Kidney glomerular epithelial cell (primary cell): ENCODE measurements around the gene TCF15.

Experiments used
- DNase-seq: peaks from one replicate; lab custom pipeline; 2025; lab: John Stamatoyannopoulos, UW

Gene TCF15

DNA sequence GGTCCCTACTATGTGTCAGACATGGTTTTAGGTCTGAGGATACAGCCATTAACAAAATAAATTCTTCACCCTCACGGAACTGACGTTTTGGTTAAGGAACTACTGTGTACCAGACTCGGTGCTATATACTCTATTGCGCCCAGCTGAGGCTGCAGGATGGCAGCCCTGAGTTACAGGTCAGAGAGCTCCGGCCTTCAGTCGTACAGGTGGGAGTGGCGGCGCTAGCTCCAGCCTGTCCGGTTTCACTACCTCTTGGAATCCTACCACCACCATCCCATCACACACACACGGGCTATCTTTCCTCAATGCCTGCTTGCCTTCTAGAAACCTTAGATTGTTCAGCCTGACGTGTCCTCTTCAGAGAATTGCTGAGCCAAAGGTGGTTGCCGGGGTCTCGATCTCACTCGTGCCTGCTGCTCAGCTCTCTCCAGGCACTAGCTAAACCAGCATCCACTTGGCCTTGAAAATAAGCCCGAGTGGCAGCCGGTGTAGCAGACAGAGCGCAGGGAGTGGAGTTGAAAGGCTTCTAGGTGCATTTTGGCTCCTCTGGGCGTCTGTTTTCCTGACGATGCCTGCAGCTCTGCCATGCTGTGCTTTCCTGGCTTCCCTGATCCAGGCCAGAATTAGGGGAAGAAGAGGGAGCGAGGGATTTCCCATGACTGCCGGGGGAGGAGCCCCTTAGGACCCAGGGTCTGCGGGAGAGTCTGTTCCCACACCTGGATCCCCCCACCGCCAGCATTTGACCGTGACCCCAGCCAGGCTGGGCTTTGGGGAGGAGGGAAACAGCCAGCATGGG is 1.1 kb upstream of the TCF15 start:
- no peak for DNase-seq

DNA sequence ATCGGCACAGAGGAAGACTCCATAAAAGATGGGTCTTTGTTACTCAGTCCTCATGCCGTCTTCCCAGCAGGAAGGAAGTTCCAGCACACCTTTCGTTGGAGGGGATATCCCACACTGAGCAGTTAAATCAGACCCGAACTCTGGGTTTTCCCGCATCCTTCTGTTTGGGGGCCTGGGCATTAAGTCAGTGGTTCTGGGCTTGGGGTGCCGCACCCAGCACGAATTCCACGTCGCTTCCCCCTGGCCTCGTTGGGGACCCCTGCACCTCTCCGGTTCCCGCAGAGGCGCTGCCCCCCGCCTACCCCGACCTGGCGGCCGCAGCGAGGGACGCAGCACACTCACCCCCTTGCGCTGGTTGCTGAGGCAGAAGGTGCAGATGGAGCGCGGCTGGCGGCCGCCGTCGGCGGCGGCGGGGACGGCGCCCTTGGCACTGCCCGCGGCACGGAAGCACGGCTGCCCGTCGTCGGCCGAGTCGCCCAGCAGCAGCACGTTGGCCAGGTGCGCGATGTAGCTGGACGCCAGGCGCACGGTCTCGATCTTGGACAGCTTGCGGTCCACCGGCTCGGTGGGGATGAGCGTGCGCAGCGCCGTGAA is 641 bp downstream of the TCF15 start:
- DNase-seq: no peak

DNA sequence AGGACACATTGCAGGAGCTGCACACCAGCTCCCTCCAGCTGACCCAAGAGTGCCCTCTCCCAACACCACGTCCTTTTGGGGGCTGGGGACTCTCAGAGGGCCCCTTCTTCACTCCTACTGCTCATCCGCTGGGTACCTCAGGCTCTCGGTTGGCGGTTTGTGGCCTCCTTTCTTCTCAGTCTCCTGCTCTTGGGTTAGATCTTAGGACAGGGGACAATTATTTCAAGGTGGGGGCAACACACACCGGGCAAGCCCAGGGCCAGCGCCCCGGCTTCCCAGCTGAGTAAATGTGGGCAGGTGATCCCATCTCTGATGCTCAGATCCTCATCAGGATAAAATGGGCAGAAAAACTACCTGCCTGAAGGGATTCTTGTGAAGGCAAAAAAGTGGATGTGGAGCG is 1.1 kb downstream of the TCF15 start:
- DNase-seq: no peak

DNA sequence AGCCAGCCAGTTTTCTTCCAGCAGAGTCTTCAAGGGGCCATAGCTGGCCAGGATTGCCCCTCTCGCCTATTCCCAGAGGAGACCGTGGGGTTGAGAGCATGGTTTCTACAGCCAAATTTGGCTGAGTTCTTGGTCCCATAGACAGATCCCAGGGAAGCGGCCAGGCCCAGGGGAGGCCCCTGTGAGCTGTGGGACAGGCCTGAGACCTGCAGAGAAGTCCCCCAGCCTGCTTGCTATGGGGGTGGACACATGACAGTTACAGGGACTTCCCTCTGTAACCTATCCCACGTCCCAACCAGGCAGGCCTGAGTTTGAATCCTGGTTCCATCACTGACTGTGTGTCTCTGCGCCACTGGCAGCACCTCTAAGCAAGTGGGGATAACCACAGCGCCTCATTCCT is 2.6 kb downstream of the TCF15 start:
- no peak for DNase-seq

DNA sequence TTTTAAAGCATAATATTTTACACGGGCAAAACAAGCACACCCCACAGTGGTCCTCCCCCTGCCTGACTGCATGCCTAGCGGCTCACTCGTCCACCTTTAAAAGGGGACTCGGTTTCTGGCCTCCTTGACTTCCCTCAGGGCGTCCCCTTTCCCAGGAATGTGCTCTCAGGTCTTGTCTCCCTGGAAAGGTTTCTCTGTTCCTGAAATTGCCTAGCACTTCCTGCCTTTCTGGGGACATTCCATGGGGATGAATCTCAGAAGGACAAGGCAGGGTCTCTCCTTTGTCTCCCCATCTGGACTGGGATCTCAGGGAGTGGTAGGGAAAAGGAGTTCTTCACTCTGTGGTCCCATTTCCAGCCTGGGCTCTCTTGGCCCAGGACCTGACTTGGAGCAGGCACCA is 4.9 kb downstream of the TCF15 start:
- no peak for DNase-seq

DNA sequence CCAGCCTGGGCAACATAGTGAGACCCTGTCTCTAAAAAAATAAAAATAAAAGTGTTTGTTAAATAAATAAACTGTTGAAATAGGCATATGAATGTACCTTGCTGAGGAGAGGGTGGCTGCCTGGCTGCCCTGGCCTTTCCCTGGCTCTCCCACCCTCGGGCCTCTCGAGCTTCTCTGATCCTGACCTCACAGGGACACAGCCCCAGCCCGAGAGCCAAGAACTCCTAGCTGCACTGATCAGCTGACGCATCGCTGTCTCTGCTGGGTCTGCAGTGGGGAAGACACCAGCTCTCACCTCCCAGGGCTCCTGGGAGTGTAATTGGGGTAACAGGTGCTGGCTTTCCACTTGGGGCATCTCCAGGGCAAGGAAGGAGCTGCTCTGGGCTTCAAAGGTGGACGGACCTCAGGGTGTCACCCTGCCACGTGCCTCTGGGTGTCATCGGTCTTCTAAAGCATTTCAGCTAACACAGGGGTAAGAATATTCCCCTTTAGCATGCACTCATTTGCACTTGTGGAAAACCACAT is 6.9 kb downstream of the TCF15 start:
- no peak for DNase-seq

DNA sequence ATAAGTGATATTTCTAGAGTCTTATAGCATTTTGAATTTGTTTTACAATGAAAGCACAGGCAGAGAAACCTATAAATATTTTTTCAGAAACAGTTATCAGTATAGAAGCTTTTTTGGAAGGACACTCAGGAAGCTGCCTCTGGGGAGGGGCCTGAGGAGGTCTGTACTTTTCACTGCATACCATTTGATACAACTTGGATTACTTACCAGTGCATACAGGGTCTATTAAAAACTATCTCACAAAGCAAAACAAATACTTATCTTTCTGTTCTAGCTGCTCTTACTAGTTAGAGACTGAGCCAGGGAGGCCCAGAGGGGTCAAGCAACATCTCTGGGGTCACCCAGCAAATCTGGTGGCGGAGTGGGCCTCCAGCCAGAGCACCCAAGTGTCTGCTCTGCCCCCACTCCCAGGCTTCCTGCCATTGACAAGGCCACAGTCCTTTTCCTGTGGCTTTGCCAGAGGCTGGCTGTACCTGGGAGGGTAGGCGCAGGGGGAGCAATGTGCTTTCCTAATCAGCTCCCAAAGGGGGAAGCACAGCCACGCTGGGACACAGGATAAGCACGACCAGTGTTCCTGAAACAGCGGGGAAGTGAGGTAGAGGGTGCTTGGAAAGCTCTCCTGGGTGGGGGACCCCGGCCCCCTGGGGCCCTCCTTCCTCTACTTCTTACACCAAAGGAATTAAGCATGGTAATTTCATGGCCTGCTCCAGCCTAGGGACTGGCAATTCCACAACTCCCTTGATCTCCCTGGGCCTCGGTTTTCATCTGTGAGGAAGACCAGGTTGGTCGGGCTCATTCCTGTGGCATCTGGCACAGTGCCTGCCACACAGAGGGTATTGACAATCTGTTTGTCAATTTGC is 7.8 kb downstream of the TCF15 start:
- DNase-seq: no peak

DNA sequence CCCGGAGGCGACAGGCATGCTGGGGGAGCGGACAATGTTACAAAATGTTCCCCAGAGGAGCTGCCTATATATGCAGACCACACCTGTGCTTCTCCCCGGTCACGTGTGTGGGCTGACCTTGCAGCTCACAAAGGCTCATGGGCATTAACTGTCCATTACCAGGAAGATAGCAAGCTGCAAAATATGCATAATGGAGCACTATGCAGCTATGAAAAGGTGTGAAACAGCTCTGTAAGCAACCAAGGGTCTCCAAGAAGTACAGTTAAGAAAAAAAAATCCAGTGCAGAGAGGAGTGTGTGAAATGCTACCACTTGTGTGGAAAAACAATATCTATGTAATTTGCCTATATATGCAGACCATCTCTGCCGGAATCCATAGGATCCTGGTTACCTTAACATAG is 9.4 kb downstream of the TCF15 start:
- no peak for DNase-seq

DNA sequence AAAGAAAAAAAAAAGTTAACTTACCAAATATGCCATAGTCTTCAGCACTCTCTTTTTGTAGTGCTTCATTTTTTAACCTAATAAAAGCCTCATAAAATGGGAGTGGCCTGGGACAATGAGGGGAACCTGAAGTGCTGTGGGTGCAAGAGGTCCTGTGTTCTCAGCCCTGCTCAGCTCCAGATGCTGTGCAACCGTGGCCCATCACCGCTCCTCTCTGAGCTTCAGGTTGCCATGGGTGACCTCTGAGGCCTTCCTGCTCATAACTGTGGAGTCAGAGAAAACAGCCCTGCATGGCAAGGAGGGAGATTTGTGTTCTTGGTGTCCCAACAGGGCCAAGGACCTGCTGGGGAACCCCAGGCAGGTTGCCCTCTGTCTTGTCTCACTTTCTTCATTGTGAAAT is 10.0 kb downstream of the TCF15 start:
- no peak for DNase-seq

DNA sequence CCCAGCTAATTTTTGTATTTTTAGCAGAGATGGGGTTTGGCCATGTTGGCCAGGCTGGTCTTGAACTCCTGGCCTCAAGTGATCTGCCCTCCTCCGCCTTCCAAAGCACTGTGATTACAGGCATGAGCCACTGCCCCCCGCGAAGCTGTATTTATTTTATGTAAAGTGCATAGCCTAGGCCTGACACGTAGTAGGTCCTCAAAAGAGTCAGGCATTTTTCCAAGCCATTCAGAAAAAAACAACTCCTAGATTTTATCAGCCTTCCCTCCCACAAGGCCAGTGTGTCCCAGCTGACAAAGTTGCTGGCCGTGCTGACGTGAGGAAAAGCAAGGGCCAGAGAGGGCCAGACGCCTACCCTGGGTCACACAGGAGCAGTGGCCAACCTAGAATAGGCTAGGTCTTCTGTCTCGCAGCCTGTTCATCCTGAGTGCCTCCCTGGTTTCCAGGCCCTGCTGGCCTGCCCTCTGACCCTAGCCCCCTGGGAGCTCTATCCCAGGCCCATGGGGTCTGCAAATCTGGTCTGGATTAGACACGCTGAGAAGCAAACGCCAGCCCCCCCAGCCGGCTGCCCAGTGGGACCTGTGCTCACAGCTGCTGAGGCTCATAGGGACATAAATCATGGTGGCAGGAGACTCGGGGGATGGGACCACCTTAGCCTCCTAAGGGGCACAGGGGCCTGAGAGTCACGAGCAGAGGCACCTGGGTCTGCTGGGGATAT is 11.8 kb downstream of the TCF15 start:
- no peak for DNase-seq

DNA sequence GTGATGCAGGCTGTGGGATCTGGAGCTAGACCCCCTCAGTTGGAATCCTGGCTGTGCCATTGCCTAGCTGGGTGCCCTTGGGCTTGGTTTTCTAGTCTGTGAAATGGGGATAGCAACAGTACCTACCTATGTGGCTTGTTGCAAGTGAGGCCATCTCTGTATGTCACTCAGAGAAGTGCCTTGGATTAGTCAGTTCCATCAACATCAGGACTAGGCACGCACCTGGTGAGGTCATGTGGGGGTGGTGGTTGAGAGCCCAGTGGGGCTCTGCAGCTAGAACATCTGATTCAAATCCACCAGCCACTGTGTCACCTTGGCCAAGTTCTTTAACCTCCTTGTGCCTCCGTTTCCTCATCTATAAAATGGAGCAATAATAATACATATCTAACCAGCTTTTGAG is 12.5 kb downstream of the TCF15 start:
- no peak for DNase-seq

DNA sequence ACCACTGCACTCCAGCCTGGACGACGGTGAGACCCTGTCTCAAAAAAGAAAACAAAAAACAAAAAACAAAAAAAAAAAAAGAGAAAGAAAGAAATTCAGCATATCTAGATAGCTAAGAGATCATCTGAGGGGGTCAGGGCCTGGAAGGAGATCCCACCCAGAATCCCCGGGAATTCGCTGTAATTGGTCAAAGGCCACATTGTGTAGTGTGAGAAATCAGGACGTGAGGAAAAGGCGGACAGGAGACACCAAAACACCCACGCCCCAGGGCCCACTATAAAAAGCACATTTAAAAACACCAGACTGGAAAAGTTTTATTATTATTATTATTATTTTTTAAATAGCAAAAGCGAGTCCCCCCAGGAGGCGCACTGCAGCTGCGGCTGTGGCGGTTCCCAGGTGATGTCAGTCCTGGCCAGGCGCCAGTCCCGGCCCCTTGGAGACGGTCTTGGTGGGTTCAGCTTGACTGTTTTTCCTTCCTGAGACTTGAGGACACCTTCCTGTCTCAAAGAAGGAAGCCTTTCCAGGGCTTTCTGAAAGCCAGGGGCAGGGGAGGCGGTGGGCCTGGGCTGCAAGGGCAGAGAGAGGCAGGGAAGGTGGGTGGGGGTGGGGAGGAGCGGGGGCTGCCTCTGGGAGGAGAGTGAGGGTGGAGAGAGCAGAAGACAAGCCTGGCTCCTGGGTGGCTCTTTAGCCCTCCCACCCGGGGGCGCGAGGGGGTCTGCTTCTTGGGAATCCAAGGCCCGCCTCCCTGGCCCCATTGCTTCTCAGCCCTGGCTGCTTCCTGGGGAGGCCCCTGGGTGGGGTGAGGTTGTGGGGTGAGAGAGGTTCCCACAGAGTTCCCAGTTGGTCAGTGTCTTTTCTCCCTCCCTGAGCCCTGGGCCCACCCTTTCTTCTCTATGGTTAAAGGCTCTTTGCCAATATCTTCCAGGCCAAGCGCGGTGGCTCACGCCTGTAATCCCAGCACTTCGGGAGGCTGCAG is 14.5 kb downstream of the TCF15 start:
- no peak for DNase-seq

DNA sequence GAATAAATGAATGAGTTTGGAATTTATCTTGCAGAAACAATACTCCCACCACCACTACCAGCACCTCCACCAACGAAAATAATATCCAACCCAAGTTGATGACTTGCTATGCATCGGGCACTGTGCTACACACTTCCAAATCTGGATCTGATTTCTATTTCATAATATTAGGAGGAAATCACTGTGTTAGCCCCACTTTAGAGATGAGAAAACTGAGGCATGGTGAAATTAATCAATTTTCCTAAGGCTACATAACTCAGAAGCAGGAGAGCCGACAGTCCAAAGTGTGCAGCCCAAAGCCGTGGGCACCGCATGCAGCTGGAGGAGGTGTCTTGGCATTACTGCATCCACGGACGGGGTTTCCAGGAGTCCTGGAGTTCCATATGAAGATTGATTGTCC is 17.6 kb downstream of the TCF15 start:
- no peak for DNase-seq

DNA sequence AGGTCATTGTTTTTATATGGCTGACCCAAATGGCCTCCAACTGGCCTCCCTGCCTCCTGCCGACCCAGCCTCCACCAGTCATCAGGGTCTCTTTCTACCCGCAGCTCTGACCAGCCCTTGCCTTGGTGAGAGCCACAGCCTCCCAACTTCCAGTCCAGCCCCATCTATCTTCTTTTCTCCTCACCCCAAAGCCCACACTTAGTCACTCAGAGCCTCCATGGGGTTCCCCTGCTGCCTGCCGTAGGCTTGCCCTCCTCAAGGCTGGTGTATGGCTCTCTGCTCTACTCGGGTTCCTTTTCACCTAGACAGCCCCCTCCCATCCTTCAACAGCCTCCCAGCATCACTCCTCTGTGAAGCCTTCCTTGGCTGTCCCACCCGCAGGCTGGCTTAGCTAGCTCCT is 18.2 kb downstream of the TCF15 start:
- DNase-seq: no peak

DNA sequence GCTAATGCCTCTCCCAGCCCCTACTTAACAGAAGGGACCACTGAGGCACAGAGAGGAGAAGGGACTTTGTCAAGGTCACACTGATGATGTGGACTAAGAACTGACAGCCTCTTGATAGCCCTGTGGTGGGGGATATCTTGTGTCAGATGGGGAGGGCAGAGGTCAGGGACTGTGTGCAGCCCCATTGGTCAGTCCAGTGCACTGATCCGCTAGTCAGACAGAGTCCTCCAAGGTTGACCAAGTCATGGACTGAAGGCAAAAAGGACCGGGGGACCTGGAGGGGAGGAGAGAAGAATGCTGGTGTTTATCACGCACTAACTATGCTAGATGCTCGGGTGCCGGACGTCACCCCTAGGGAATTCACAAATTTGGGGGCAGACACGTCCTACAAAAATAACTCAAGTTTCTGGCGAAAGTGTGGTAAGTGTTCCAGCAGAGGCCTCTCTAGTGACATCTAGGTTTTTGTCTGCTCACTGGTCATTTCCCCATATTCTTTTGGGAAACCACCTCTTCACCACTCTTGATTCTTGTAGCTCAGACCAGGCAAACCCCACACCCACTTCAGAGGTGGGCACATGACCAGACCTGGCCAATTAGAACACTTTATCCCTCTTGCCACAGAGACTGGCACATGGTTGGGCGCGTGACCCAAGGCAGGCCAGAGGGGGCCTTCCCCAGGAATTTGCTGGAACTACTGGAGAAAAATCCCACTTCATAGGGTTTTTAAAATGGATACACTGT is 21.0 kb downstream of the TCF15 start:
- no peak for DNase-seq

DNA sequence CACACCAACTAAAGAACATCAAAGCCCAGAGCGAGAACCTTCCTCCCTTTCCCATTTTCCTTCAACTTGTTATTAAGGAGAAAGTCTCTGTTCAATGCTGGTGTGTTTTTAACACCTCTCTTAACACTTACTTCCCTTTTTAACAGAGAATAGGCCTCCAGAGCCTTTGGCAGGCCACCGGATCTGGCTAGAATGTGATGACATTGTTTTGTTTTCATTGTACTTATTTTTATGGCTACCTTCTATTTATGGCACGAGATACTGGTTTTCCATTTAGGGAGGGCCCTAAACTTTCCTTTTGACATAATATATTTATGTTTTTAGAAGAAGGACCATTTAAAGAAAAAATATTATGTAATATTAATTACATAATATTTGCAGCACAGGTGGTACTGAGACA is 21.6 kb downstream of the TCF15 start:
- no peak for DNase-seq

DNA sequence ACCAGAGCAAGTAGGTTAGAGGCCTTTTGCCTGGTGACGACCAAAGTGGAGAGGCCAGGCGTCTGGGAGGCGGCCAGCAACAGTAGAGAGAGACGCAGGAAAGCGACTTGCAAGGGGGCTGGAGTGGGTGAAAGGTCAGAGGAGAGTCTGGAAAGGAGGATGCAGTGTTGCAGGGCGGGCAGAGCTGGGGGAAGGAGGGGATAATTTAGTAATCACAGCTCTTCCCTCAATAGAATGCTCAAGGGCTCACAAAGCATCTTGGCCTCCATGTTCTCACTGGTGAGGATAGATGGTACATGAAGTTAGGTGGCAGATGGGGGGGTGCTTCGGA is 25.2 kb downstream of the TCF15 start:
- DNase-seq: no peak

DNA sequence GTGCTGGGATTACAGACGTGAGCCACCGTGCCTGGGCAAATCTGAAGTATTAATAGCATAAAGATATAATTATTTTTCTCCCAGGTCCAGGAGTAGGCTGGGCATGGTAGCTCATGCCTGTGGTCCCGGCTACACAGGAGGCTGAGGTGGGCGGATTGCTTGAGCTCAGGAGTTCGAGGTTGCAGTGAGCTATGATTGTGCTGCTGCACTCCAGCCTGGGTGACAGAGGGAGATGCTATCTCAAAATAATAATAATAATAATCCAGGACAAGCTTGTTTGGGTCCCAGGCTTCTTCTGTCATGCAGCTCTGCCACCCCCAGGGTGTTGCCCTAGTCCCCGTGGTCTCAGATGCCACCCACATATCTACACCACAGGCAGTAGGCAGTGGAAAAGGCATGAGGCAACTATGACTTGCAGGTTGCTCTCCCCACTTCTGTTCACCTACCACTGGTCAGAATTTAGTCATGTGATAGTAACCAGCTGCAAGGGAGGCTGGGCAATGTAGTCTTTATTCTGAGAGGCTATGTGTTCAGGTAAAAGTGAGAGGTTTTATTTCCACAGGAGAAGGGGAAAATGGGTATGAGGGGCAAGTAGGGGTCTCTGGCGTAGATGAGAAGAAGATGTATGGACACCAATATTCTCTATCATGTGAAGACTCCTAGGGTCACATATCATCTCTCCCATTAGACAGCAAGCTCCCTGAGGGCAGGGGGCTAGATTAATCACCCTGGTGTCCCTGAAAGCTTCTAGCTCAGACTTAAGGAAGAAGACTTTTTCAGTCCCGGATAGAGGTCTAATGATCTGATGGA is 25.7 kb downstream of the TCF15 start:
- DNase-seq: no peak

DNA sequence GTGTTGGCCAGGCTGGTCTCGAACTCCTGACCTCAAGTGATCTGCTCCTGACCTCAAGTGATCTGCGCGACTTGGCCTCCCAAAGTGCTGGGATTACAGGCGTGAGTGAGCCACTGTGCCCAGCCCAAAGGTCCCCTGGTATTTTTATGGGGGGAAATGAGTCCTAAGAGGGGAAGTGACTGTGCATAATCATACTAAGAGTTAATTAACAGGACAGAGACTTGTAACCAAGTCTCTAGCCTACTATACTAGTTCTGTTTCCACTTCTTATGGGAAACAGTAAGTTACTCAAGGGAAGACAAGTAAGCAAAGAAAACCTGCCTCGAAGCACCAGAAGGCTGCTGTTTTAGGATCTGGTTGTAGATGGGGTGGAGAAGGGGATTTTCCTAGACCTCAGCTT is 27.9 kb downstream of the TCF15 start:
- DNase-seq: no peak
